Gastroesophageal sphincter (tissue), 4 donors: ENCODE results near the gene MAPT. TPM values are rescaled to one million over a fixed set of nuclear protein-coding genes. Genes with fewer than 3 reads are reported as not detected.

Experiments
- ATAC-seq: fragments of 150-250 bp; one replicate; pipeline ENCODE4 v1.9.1; 2016; ENCODE audit warnings: mild to moderate bottlenecking, moderate library complexity
- H3K27ac ChIP-seq, 4 donors: fragments of 200-600 bp; sonication (generic) in 3 of 4; 1 replicate in 3 of 4; 2 replicates in 1 of 4; pipeline ENCODE4 v1.5.1; 2016 to 2019
- H3K27me3 ChIP-seq: fragments of 200-600 bp; sonication (generic); one replicate; pipeline ENCODE4 v1.5.1; 2019
- H3K36me3 ChIP-seq, 2 donors: fragments of 200-600 bp; sonication (generic); one replicate each; pipeline ENCODE4 v1.5.1; 2019; ENCODE audit warnings: control low read depth in 1 of 2
- H3K4me1 ChIP-seq, 3 donors: fragments of 200-600 bp; sonication (generic); 1 replicate in 2 of 3; 2 replicates in 1 of 3; pipeline ENCODE4 v1.5.1; 2016 to 2019; ENCODE audit warnings: control low read depth in 2 of 3
- H3K4me3 ChIP-seq, 2 donors: fragments of 200-600 bp; sonication (generic); one replicate each; pipeline ENCODE4 v1.5.1; 2019; ENCODE audit warnings: mild to moderate bottlenecking in 1 of 2, moderate library complexity in 1 of 2
- H3K9me3 ChIP-seq, 3 donors: fragments of 200-600 bp; sonication (generic); one replicate each; pipeline ENCODE4 v1.5.1; 2017 to 2019; ENCODE audit warnings: control low read depth in 2 of 3
- CTCF ChIP-seq, 4 experiments: fragments of 200-600 bp in 2 of 4; fragments of 450-650 bp in 2 of 4; sonication (generic) in 1 of 4; IDR thresholded peaks; one replicate each; pipeline ENCODE4 v1.5.1; 2017 to 2019; ENCODE audit warnings: antibody characterized with exemption in 4 of 4, mild to moderate bottlenecking in 2 of 4, moderate library complexity in 2 of 4
- EP300 ChIP-seq: sonication (generic); formaldehyde crosslinking; IDR thresholded peaks from one replicate; pipeline ENCODE4 v1.6.1; 2017; ENCODE audit warnings: antibody characterized with exemption, mild to moderate bottlenecking
- POLR2A ChIP-seq, 2 donors: fragments of 450-650 bp; IDR thresholded peaks; one replicate each; pipeline ENCODE4 v1.6.1; 2017; ENCODE audit warnings: antibody characterized with exemption in 2 of 2, mild to moderate bottlenecking in 2 of 2, moderate library complexity in 1 of 2
- POLR2AphosphoS5 ChIP-seq: sonication (generic); formaldehyde crosslinking; IDR thresholded peaks from one replicate; pipeline ENCODE4 v1.6.1; 2017; ENCODE audit warnings: antibody characterized with exemption
- WGBS, 2 donors: methylation state at CpG; one replicate each; pipeline ENCODE4 v1.1.5; 2018; ENCODE audit warnings: low coverage in 1 of 2; 5-methylcytosine and 5-hydroxymethylcytosine counted together
- total RNA-seq, 4 donors: library from RNA; depleted of rRNA; stranded (reverse); fragments of >200 nt; gene quantifications; one replicate each; pipeline ENCODE4 v1.1.0, GENCODE V29; 2016

Gene MAPT
- total RNA-seq, 4 donors from 2014 or later: 3.4 to 12.2 (median 8.5) TPM

- H3K27me3 ChIP-seq: no peaks in the 10 kb centered on the region
- no peak within 1 kb of the TSS for H3K4me3 ChIP-seq
- H3K27ac ChIP-seq: no peak within 1 kb of the TSS
- H3K36me3 ChIP-seq: no peaks in the 10 kb centered on the region
- 52 to 78% methylated on average over 2 to 4 of the region's 8 CpGs for WGBS, 2 donors
- TF ChIP-seq POLR2A (IDR thresholded peaks at IDR 0.05) (no peak), EP300 (no peak), POLR2AphosphoS5 (no peak), CTCF (IDR thresholded peaks at IDR 0.05) (no peak)
- H3K4me1 ChIP-seq: peaks cover 0 to 20% (median 8%) of the 10 kb centered on the region in 3 donors
- no peak for ATAC-seq
- H3K9me3 ChIP-seq: no peaks in the 10 kb centered on the region
Observed at GRCh38 chr17:45998987-45999899, 104.9 kb downstream of the MAPT start, which contains the start of gene STH. Gene STH, plus strand, starts transcription at chr17:45999250. Its CDS starts 30 bp downstream, at chr17:45999280.

DNA sequence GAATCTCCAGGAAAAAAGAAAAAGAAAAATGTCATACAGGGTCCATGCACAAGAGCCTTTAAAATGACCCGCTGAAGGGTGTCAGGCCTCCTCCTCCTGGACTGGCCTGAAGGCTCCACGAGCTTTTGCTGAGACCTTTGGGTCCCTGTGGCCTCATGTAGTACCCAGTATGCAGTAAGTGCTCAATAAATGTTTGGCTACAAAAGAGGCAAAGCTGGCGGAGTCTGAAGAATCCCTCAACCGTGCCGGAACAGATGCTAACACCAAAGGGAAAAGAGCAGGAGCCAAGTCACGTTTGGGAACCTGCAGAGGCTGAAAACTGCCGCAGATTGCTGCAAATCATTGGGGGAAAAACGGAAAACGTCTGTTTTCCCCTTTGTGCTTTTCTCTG lies 105.5 kb downstream of the MAPT start:
- no peak for TF ChIP-seq EP300
- no peak for TF ChIP-seq CTCF (IDR thresholded peaks at IDR 0.05)
- TF ChIP-seq POLR2A (IDR thresholded peaks at IDR 0.05): no peak
- TF ChIP-seq POLR2AphosphoS5: no peak
- no peak overlapping the region for H3K27ac ChIP-seq
- no peaks in the 10 kb centered on the region for H3K9me3 ChIP-seq
- no peaks in the 10 kb centered on the region for H3K27me3 ChIP-seq
- H3K36me3 ChIP-seq: no peaks in the 10 kb centered on the region
- no peak for ATAC-seq
- peaks cover 0 to 21% (median 8%) of the 10 kb centered on the region in 3 donors for H3K4me1 ChIP-seq
- 72 to 73% methylated on average over 7 to 9 of the region's 9 CpGs for WGBS, 2 donors
- H3K4me3 ChIP-seq: no peak overlapping the region

GRCh38 chr17:46000292-46000691 lies 105.9 kb downstream of the MAPT start:
- Histone ChIP-seq H3K9me3 (no peaks in the 10 kb centered on the region), H3K36me3 (no peaks in the 10 kb centered on the region), H3K4me1 (peaks cover 0 to 21% (median 8%) of the 10 kb centered on the region in 3 donors), H3K4me3 (no peak overlapping the region), H3K27me3 (no peaks in the 10 kb centered on the region), H3K27ac (no peak overlapping the region)
- no peak for ATAC-seq
- 100% methylated on average over 1 of the region's 7 CpGs; no CpG with 5 or more reads in 1 of the 2 donors for WGBS, 2 donors
- TF ChIP-seq POLR2AphosphoS5 (no peak), EP300 (no peak), POLR2A (IDR thresholded peaks at IDR 0.05) (no peak), CTCF (IDR thresholded peaks at IDR 0.05) (no peak)

GRCh38 chr17:46000757-46001156 lies 106.4 kb downstream of the MAPT start:
- Histone ChIP-seq H3K9me3 (no peaks in the 10 kb centered on the region), H3K4me3 (no peak overlapping the region), H3K27ac (no peak overlapping the region), H3K27me3 (no peaks in the 10 kb centered on the region), H3K36me3 (no peaks in the 10 kb centered on the region), H3K4me1 (peaks cover 0 to 21% (median 8%) of the 10 kb centered on the region in 3 donors)
- TF ChIP-seq CTCF (IDR thresholded peaks at IDR 0.05) (no peak), EP300 (no peak), POLR2A (IDR thresholded peaks at IDR 0.05) (no peak), POLR2AphosphoS5 (no peak)
- ATAC-seq: no peak
- 67% methylated on average over 2 of the region's 2 CpGs; no CpG with 5 or more reads in 1 of the 2 donors for WGBS, 2 donors
